Prostate gland (tissue), 2 donors: ENCODE measurements around the gene CELF2. TPM values are rescaled to one million over a fixed set of nuclear protein-coding genes. Genes with fewer than 3 reads are reported as not detected.

Source experiments
- DNase-seq: peaks from one replicate; pipeline ENCODE4 v3.0.0-alpha.2; 2019; ENCODE audit warnings: low spot score
- H3K27ac ChIP-seq, 2 donors: fragments of 200-600 bp; sonication (generic); 2 replicates each; pipeline ENCODE4 v1.5.1; 2017 to 2019
- H3K27me3 ChIP-seq: fragments of 200-600 bp; sonication (generic); replicated peaks from 2 replicates; pipeline ENCODE4 v1.5.1; 2019; ENCODE audit not compliant: insufficient read depth
- H3K36me3 ChIP-seq, 2 donors: fragments of 200-600 bp; sonication (generic); 1 replicate in 1 of 2; 2 replicates in 1 of 2; pipeline versions ENCODE4 v1.5.1 to v1.8.1; 2017 to 2019
- H3K4me1 ChIP-seq: fragments of 200-600 bp; sonication (generic); replicated peaks from 2 replicates; pipeline ENCODE4 v1.5.1; 2019
- H3K4me3 ChIP-seq, 2 donors: fragments of 200-600 bp; sonication (generic); 2 replicates each; pipeline ENCODE4 v1.5.1; 2017 to 2019
- H3K9me3 ChIP-seq: fragments of 200-600 bp; sonication (generic); 2 replicates; pipeline ENCODE4 v1.5.1; 2017
- CTCF ChIP-seq, 4 experiments: fragments of 200-600 bp in 2 of 4; fragments of 450-650 bp in 2 of 4; sonication (generic) in 2 of 4; IDR thresholded peaks; 1 replicate in 3 of 4; 2 replicates in 1 of 4; pipeline ENCODE4 v1.5.1; 2016 to 2019; ENCODE audit warnings: antibody characterized with exemption in 4 of 4, mild to moderate bottlenecking in 2 of 4, moderate library complexity in 2 of 4
- POLR2A ChIP-seq: fragments of 450-650 bp; IDR thresholded peaks from one replicate; pipeline ENCODE4 v1.6.1; 2016; ENCODE audit warnings: antibody characterized with exemption, mild to moderate bottlenecking
- POLR2AphosphoS5 ChIP-seq: sonication (generic); formaldehyde crosslinking; IDR thresholded peaks from one replicate; pipeline ENCODE4 v1.6.1; 2017; ENCODE audit warnings: antibody characterized with exemption
- WGBS: methylation state at CpG from one replicate; pipeline ENCODE4 v1.1.5; 2018; 5-methylcytosine and 5-hydroxymethylcytosine counted together
- intact Hi-C: fragments of 100-400 bp; cut with DNase I; formaldehyde crosslinking; loops from one replicate; pipeline ENCODE4 v1.14.2; 2022
- total RNA-seq, 2 donors: library from RNA; depleted of rRNA; stranded (reverse); fragments of >200 nt; gene quantifications; one replicate each; pipeline ENCODE4 v1.1.0, GENCODE V29; 2016

The CELF2 gene
- total RNA-seq, 2 donors from 2014 or later: 19.2 to 43.2 TPM

GRCh38 chr10:11073410-11073809 lies 55.7 kb downstream of the CELF2 start:
- no peak for TF ChIP-seq POLR2A
- TF ChIP-seq CTCF (IDR thresholded peaks at IDR 0.05): no peak
- TF ChIP-seq POLR2AphosphoS5: no peak
- Histone ChIP-seq H3K4me1 (no peaks in the 10 kb centered on the region), H3K4me3 (no peak overlapping the region), H3K27ac (no peak overlapping the region), H3K36me3 (no peaks in the 10 kb centered on the region), H3K27me3 (no peaks in the 10 kb centered on the region), H3K9me3 (no peaks in the 10 kb centered on the region)
- WGBS: 80% methylated on average over 4 of the region's 4 CpGs
- intact Hi-C loops: no loop called here
- no peak for DNase-seq

- WGBS: 92% methylated on average over 4 of the region's 4 CpGs
- TF ChIP-seq POLR2AphosphoS5 (no peak), CTCF (IDR thresholded peaks at IDR 0.05) (no peak), POLR2A (no peak)
- no peaks in the 10 kb centered on the region for H3K9me3 ChIP-seq
- DNase-seq: no peak
- H3K27me3 ChIP-seq: no peaks in the 10 kb centered on the region
- H3K4me1 ChIP-seq: no peaks in the 10 kb centered on the region
- no peak overlapping the region for H3K27ac ChIP-seq
- H3K4me3 ChIP-seq: no peak overlapping the region
- intact Hi-C loops: no loop called here
- no peaks in the 10 kb centered on the region for H3K36me3 ChIP-seq
These were observed 57.0 kb downstream of the CELF2 start for GRCh38 chr10:11074536-11075267.

- WGBS: 73% methylated on average over 4 of the region's 4 CpGs
- no peaks in the 10 kb centered on the region for H3K9me3 ChIP-seq
- no peaks in the 10 kb centered on the region for H3K36me3 ChIP-seq
- H3K4me3 ChIP-seq: no peak overlapping the region
- H3K27me3 ChIP-seq: no peaks in the 10 kb centered on the region
- TF ChIP-seq CTCF (IDR thresholded peaks at IDR 0.05): no peak
- no peak for TF ChIP-seq POLR2A
- no peak for TF ChIP-seq POLR2AphosphoS5
- no peaks in the 10 kb centered on the region for H3K4me1 ChIP-seq
- no peak overlapping the region for H3K27ac ChIP-seq
- DNase-seq: no peak
- intact Hi-C loops: no loop called here
These were observed 58.5 kb downstream of the CELF2 start for GRCh38 chr10:11076221-11076620.

- no peaks in the 10 kb centered on the region for H3K36me3 ChIP-seq
- H3K27me3 ChIP-seq: no peaks in the 10 kb centered on the region
- no peaks in the 10 kb centered on the region for H3K9me3 ChIP-seq
- no peak for TF ChIP-seq POLR2A
- no peak for TF ChIP-seq CTCF (IDR thresholded peaks at IDR 0.05)
- TF ChIP-seq POLR2AphosphoS5: no peak
- H3K27ac ChIP-seq: no peak overlapping the region
- WGBS: 77% methylated on average over 3 of the region's 3 CpGs
- no peak for DNase-seq
- intact Hi-C loops: no loop called here
- no peak overlapping the region for H3K4me3 ChIP-seq
- H3K4me1 ChIP-seq: no peaks in the 10 kb centered on the region
These were observed 62.9 kb downstream of the CELF2 start for GRCh38 chr10:11080564-11080984.

- H3K36me3 ChIP-seq: no peaks in the 10 kb centered on the region
- no peaks in the 10 kb centered on the region for H3K27me3 ChIP-seq
- WGBS: 53% methylated on average over 3 of the region's 3 CpGs
- TF ChIP-seq CTCF (IDR thresholded peaks at IDR 0.05): no peak
- intact Hi-C loops: no loop called here
- no peaks in the 10 kb centered on the region for H3K4me1 ChIP-seq
- H3K27ac ChIP-seq: no peak overlapping the region
- H3K4me3 ChIP-seq: no peak overlapping the region
- no peak for DNase-seq
- H3K9me3 ChIP-seq: no peaks in the 10 kb centered on the region
These were observed 63.7 kb downstream of the CELF2 start for GRCh38 chr10:11081408-11081807.
